Rectal smooth muscle tissue (tissue), 1 donor: ENCODE results near the gene CNNM1.

Experiments used
- H3K27ac ChIP-seq: one replicate; pipeline ENCODE4 v1.7.0; 2013; ENCODE audit warnings: low read depth, low read length, inconsistent platforms
- H3K27me3 ChIP-seq: one replicate; pipeline ENCODE4 v1.7.0; 2013; ENCODE audit warnings: low read length; ENCODE audit not compliant: control insufficient read depth, insufficient read depth
- H3K36me3 ChIP-seq: one replicate; pipeline ENCODE4 v1.7.0; 2013; ENCODE audit warnings: low read length; ENCODE audit not compliant: control insufficient read depth, insufficient read depth
- H3K4me1 ChIP-seq: one replicate; pipeline ENCODE4 v1.7.0; 2013; ENCODE audit warnings: low read length; ENCODE audit not compliant: control insufficient read depth, insufficient read depth
- H3K4me3 ChIP-seq: one replicate; pipeline ENCODE4 v1.7.0; 2013; ENCODE audit warnings: low read length
- H3K9ac ChIP-seq: one replicate; pipeline ENCODE4 v1.7.0; 2013; ENCODE audit warnings: low read length

The CNNM1 gene

GRCh38 chr10:99340650-99341049, 11.5 kb downstream of the CNNM1 start:
- H3K27me3 ChIP-seq: no peaks in the 10 kb centered on the region
- no peak overlapping the region for H3K27ac ChIP-seq
- no peaks in the 10 kb centered on the region for H3K36me3 ChIP-seq
- H3K4me3 ChIP-seq: no peak overlapping the region
- H3K4me1 ChIP-seq: no peaks in the 10 kb centered on the region
- H3K9ac ChIP-seq: no peak overlapping the region

GRCh38 chr10:99341248-99341647, 12.1 kb downstream of the CNNM1 start:
- H3K27ac ChIP-seq: no peak overlapping the region
- no peak overlapping the region for H3K9ac ChIP-seq

GRCh38 chr10:99341860-99342490, 12.8 kb downstream of the CNNM1 start:
- H3K36me3 ChIP-seq: no peaks in the 10 kb centered on the region
- H3K4me1 ChIP-seq: no peaks in the 10 kb centered on the region
- no peaks in the 10 kb centered on the region for H3K27me3 ChIP-seq
- H3K9ac ChIP-seq: no peak overlapping the region
- H3K27ac ChIP-seq: no peak overlapping the region
- no peak overlapping the region for H3K4me3 ChIP-seq

More at GRCh38 chr10:99341248-99341647, 12.1 kb downstream of the CNNM1 start:
- H3K4me3 ChIP-seq: no peak overlapping the region
- H3K27me3 ChIP-seq: no peaks in the 10 kb centered on the region
- H3K36me3 ChIP-seq: no peaks in the 10 kb centered on the region
- no peaks in the 10 kb centered on the region for H3K4me1 ChIP-seq

GRCh38 chr10:99343262-99343661, 14.1 kb downstream of the CNNM1 start:
- no peak overlapping the region for H3K4me3 ChIP-seq
- no peak overlapping the region for H3K9ac ChIP-seq
- H3K27ac ChIP-seq: no peak overlapping the region
- H3K27me3 ChIP-seq: no peaks in the 10 kb centered on the region
- H3K4me1 ChIP-seq: no peaks in the 10 kb centered on the region
- no peaks in the 10 kb centered on the region for H3K36me3 ChIP-seq

GRCh38 chr10:99344715-99345114, 15.6 kb downstream of the CNNM1 start:
- Histone ChIP-seq H3K9ac (no peak overlapping the region), H3K36me3 (no peaks in the 10 kb centered on the region), H3K27me3 (no peaks in the 10 kb centered on the region), H3K27ac (no peak overlapping the region), H3K4me1 (no peaks in the 10 kb centered on the region), H3K4me3 (no peak overlapping the region)

- Histone ChIP-seq H3K36me3 (no peaks in the 10 kb centered on the region), H3K27me3 (no peaks in the 10 kb centered on the region), H3K27ac (no peak overlapping the region), H3K9ac (no peak overlapping the region), H3K4me3 (no peak overlapping the region), H3K4me1 (no peaks in the 10 kb centered on the region)
These were observed 16.2 kb downstream of the CNNM1 start for GRCh38 chr10:99345350-99345749.

- H3K4me1 ChIP-seq: no peaks in the 10 kb centered on the region
- H3K36me3 ChIP-seq: no peaks in the 10 kb centered on the region
- H3K9ac ChIP-seq: no peak overlapping the region
- H3K27me3 ChIP-seq: no peaks in the 10 kb centered on the region
- no peak overlapping the region for H3K27ac ChIP-seq
- H3K4me3 ChIP-seq: no peak overlapping the region
These were observed 17.1 kb downstream of the CNNM1 start for GRCh38 chr10:99346247-99346646.

GRCh38 chr10:99347672-99348071, 18.5 kb downstream of the CNNM1 start:
- Histone ChIP-seq H3K36me3 (no peaks in the 10 kb centered on the region), H3K9ac (no peak overlapping the region), H3K4me1 (no peaks in the 10 kb centered on the region), H3K4me3 (no peak overlapping the region), H3K27ac (no peak overlapping the region), H3K27me3 (no peaks in the 10 kb centered on the region)

- no peak overlapping the region for H3K9ac ChIP-seq
- no peak overlapping the region for H3K4me3 ChIP-seq
- H3K36me3 ChIP-seq: no peaks in the 10 kb centered on the region
- H3K4me1 ChIP-seq: no peaks in the 10 kb centered on the region
- H3K27ac ChIP-seq: no peak overlapping the region
- H3K27me3 ChIP-seq: no peaks in the 10 kb centered on the region
These were observed 24.0 kb downstream of the CNNM1 start for GRCh38 chr10:99353182-99353581.

GRCh38 chr10:99357691-99358090, 28.5 kb downstream of the CNNM1 start:
- Histone ChIP-seq H3K27ac (no peak overlapping the region), H3K9ac (no peak overlapping the region), H3K4me3 (no peak overlapping the region), H3K36me3 (no peaks in the 10 kb centered on the region), H3K4me1 (no peaks in the 10 kb centered on the region), H3K27me3 (no peaks in the 10 kb centered on the region)

GRCh38 chr10:99358101-99358500, 28.9 kb downstream of the CNNM1 start:
- no peak overlapping the region for H3K4me3 ChIP-seq
- no peaks in the 10 kb centered on the region for H3K36me3 ChIP-seq
- H3K9ac ChIP-seq: no peak overlapping the region
- no peaks in the 10 kb centered on the region for H3K4me1 ChIP-seq
- no peaks in the 10 kb centered on the region for H3K27me3 ChIP-seq
- H3K27ac ChIP-seq: no peak overlapping the region

- H3K9ac ChIP-seq: no peak overlapping the region
- H3K4me1 ChIP-seq: no peaks in the 10 kb centered on the region
- H3K36me3 ChIP-seq: no peaks in the 10 kb centered on the region
- no peaks in the 10 kb centered on the region for H3K27me3 ChIP-seq
- H3K4me3 ChIP-seq: no peak overlapping the region
- H3K27ac ChIP-seq: no peak overlapping the region
These were observed 31.8 kb downstream of the CNNM1 start for GRCh38 chr10:99360934-99361333.

GRCh38 chr10:99364125-99364524, 35.0 kb downstream of the CNNM1 start:
- no peak overlapping the region for H3K9ac ChIP-seq
- H3K4me1 ChIP-seq: no peaks in the 10 kb centered on the region
- H3K4me3 ChIP-seq: no peak overlapping the region
- H3K27me3 ChIP-seq: no peaks in the 10 kb centered on the region
- H3K36me3 ChIP-seq: no peaks in the 10 kb centered on the region
- H3K27ac ChIP-seq: no peak overlapping the region
